DOHH2 (cell line): ENCODE results near the gene SOCS2.

ENCODE experiments used
- CTCF ChIP-seq: fragments of 200-600 bp; sonication (generic); IDR thresholded peaks from one replicate; pipeline ENCODE4 v1.5.1; 2014; ENCODE audit warnings: antibody characterized with exemption, mild to moderate bottlenecking, low read depth, low read length; ENCODE audit not compliant: poor library complexity, severe bottlenecking
- EZH2phosphoT487 ChIP-seq: fragments of 200-600 bp; sonication (generic); IDR thresholded peaks from 2 replicates; pipeline ENCODE4 v1.6.1; 2017; ENCODE audit warnings: borderline replicate concordance, mild to moderate bottlenecking, antibody characterized with exemption, low read length, moderate library complexity, mixed read lengths

GRCh38 chr12:93601591-93601990 lies 29.1 kb downstream of the SOCS2 start:
- TF ChIP-seq CTCF = no peak
- no peak for TF ChIP-seq EZH2phosphoT487
